ENCODE data around the gene GMPR2. TPM values are rescaled to one million over a fixed set of nuclear protein-coding genes. Genes with fewer than 3 reads are reported as not detected.

The GMPR2 gene
- total and polyA plus RNA-seq, 8 donors: 13.9 to 204 (median 43.3) TPM

GRCh38 chr14:24235804-24236688, 3.3 kb downstream of the GMPR2 start:
- peak overlapping the region in 1 of 5 donors; percentile 96 for H3K27ac ChIP-seq
- WGBS, 5 donors: 88 to 97% (median 92%) methylated on average over 5 of the region's 5 CpGs
- peaks cover 42 to 87% (median 69%) of the 10 kb centered on the region in 4 donors for H3K4me1 ChIP-seq
- DNase-seq: no peak
- TF ChIP-seq POLR2A (IDR thresholded peaks at IDR 0.05) (no peak), CTCF (IDR thresholded peaks at IDR 0.05) (no peak), EP300 (IDR thresholded peaks at IDR 0.05) (no peak), POLR2AphosphoS5 (IDR thresholded peaks at IDR 0.05) (no peak)
- H3K27me3 ChIP-seq: no peaks in the 10 kb centered on the region
- no peaks in the 10 kb centered on the region for H3K9me3 ChIP-seq
- intact Hi-C loops (cut with DNase I; ENCODE audit: low total_unique reads): no loop called here
- no peak overlapping the region for H3K4me3 ChIP-seq
- H3K36me3 ChIP-seq: peaks cover 49 to 67% (median 59%) of the 10 kb centered on the region in 4 donors

- intact Hi-C loops (cut with DNase I; ENCODE audit: low total_unique reads): no loop called here
- no peak for TF ChIP-seq EP300 (IDR thresholded peaks at IDR 0.05)
- no peak for TF ChIP-seq CTCF (IDR thresholded peaks at IDR 0.05)
- no peak for TF ChIP-seq POLR2A (IDR thresholded peaks at IDR 0.05)
- no peak for TF ChIP-seq POLR2AphosphoS5 (IDR thresholded peaks at IDR 0.05)
- H3K27ac ChIP-seq: peak overlapping the region in 1 of 5 donors; percentile 96
- H3K36me3 ChIP-seq: peaks cover 49 to 70% (median 62%) of the 10 kb centered on the region in 4 donors
- H3K27me3 ChIP-seq: no peaks in the 10 kb centered on the region
- no peaks in the 10 kb centered on the region for H3K9me3 ChIP-seq
- H3K4me3 ChIP-seq: no peak overlapping the region
- H3K4me1 ChIP-seq: peaks cover 42 to 88% (median 70%) of the 10 kb centered on the region in 4 donors
- 89 to 93% (median 92%) methylated on average over 6 of the region's 6 CpGs for WGBS, 5 donors
- no peak for DNase-seq
Observed at GRCh38 chr14:24236689-24237462, 4.1 kb downstream of the GMPR2 start.

- intact Hi-C loops (cut with DNase I; ENCODE audit: low total_unique reads): no loop called here
- peak overlapping the region in 1 of 5 donors; percentile 99 for H3K27ac ChIP-seq
- H3K4me3 ChIP-seq: no peak overlapping the region
- no peaks in the 10 kb centered on the region for H3K9me3 ChIP-seq
- H3K36me3 ChIP-seq: peaks cover 49 to 70% (median 62%) of the 10 kb centered on the region in 4 donors
- 91 to 98% (median 94%) methylated on average over 2 of the region's 2 CpGs for WGBS, 5 donors
- DNase-seq: no peak
- H3K4me1 ChIP-seq: peaks cover 42 to 88% (median 71%) of the 10 kb centered on the region in 4 donors
- H3K27me3 ChIP-seq: no peaks in the 10 kb centered on the region
- TF ChIP-seq CTCF (IDR thresholded peaks at IDR 0.05) (no peak), POLR2A (IDR thresholded peaks at IDR 0.05) (no peak), POLR2AphosphoS5 (IDR thresholded peaks at IDR 0.05) (no peak), EP300 (IDR thresholded peaks at IDR 0.05) (no peak)
Observed at GRCh38 chr14:24237463-24237955, 4.8 kb downstream of the GMPR2 start.

GRCh38 chr14:24238123-24238522, 5.4 kb downstream of the GMPR2 start:
- Histone ChIP-seq H3K4me1 (peaks cover 43 to 88% (median 72%) of the 10 kb centered on the region in 4 donors), H3K27me3 (no peaks in the 10 kb centered on the region), H3K27ac (peak overlapping the region in 1 of 5 donors; percentile 99), H3K36me3 (peaks cover 49 to 70% (median 62%) of the 10 kb centered on the region in 4 donors), H3K9me3 (no peaks in the 10 kb centered on the region), H3K4me3 (no peak overlapping the region)
- no peak for DNase-seq
- WGBS, 5 donors: 83 to 88% (median 86%) methylated on average over 5 of the region's 5 CpGs
- intact Hi-C loops (cut with DNase I; ENCODE audit: low total_unique reads): no loop called here
- TF ChIP-seq POLR2A (IDR thresholded peaks at IDR 0.05) (no peak), CTCF (IDR thresholded peaks at IDR 0.05) (no peak), EP300 (IDR thresholded peaks at IDR 0.05) (no peak), POLR2AphosphoS5 (IDR thresholded peaks at IDR 0.05) (no peak)

All from stomach (tissue), 9 donors.